Activated CD8-positive, alpha-beta memory T cell treated with anti-CD3 and anti-CD28 coated beads, Interleukin-2, amount 50 U/mL, for 48 hours (primary cell): ENCODE measurements around the gene CYP11A1.
"Not testable (repeated sequence)": the region's sequence is repeated elsewhere in the genome, so short reads cannot be mapped to it uniquely, and the experiment has no call there.

Source experiments
- DNase-seq: peaks from one replicate; pipeline ENCODE4 v3.0.0-alpha.2; 2020

The CYP11A1 gene

GRCh38 chr15:74400313-74400860 is 32.9 kb upstream of the CYP11A1 start:
- DNase-seq, result no peak

DNA sequence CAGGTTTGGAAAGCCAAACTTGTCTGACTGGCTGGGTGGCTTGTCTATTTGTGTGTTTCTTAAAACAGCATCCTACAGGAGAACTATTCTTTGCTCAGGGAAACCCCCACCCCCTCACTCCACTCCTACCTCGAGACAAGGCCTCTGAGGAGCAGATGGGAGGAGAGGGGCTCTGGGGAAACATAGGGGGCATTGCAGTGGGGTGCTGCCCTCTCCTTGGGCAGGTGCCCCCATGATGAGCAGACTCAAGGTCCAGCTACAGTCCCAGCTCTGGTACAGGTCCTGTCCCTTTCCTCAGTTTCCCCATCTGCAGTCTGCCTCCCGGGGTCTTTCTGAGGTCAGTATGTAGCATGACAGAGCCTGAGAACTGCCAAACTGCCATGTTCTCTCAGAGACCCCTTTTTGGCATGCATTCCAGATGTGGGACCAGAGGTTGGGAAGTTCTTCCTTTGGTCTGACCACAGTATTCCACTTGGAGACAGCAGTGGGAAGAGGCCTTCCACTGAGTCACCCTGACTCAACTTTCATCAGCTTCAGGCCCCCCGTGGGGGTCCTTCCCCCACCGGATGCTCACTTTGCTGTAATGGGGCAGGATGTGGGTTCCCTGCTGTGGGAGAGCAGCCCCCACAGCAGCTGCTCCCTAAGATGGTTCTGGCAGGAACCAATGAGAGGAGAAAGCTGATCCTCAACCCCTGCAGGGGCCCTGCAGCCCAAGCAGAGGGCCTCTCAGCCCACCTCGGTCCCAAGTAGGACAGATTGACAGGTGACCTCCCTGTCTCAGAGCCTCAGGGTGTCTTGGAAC is 32.3 kb upstream of the CYP11A1 start:
- peak; percentile 83 for DNase-seq

DNA sequence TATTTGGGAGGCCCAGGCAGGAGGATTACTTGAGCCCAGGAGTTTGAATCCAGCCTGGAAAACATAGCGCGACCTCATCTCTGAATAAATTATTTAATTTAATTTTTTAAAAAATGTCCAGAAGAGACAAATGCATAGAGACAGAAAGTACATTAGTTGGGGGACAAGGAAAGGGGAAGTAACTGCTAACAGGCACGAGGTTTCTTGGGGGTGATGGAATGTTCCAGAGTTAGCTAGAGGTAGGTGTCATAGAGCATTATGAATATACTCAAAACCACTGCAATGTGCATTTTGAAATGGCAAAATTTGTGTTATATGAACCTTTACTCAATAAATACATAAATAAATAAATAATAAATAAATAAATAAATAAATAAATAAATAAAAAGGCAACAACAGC is 31.7 kb upstream of the CYP11A1 start:
- DNase-seq, result no peak

GRCh38 chr15:74398183-74398582 is 30.7 kb upstream of the CYP11A1 start:
- DNase-seq, result no peak

GRCh38 chr15:74397239-74398068 is 30.0 kb upstream of the CYP11A1 start:
- DNase-seq, result peak; percentile 72

GRCh38 chr15:74396445-74397238 is 29.2 kb upstream of the CYP11A1 start:
- DNase-seq, result peak; percentile 80

DNA sequence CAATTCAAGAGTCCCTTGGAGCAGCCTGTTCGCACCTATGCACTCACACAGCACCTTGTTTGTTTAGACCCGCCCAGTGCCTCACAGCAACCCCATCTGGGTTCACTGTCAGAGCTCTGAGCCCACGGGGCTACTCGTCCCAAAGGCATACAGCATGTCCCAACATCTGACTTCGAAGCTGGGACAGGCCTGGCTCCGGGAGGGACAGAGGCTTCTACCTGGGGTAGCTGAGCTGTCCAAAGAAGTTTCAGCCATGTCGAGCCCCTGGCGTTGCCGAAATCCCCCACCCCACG is 28.6 kb upstream of the CYP11A1 start:
- DNase-seq, result no peak

DNA sequence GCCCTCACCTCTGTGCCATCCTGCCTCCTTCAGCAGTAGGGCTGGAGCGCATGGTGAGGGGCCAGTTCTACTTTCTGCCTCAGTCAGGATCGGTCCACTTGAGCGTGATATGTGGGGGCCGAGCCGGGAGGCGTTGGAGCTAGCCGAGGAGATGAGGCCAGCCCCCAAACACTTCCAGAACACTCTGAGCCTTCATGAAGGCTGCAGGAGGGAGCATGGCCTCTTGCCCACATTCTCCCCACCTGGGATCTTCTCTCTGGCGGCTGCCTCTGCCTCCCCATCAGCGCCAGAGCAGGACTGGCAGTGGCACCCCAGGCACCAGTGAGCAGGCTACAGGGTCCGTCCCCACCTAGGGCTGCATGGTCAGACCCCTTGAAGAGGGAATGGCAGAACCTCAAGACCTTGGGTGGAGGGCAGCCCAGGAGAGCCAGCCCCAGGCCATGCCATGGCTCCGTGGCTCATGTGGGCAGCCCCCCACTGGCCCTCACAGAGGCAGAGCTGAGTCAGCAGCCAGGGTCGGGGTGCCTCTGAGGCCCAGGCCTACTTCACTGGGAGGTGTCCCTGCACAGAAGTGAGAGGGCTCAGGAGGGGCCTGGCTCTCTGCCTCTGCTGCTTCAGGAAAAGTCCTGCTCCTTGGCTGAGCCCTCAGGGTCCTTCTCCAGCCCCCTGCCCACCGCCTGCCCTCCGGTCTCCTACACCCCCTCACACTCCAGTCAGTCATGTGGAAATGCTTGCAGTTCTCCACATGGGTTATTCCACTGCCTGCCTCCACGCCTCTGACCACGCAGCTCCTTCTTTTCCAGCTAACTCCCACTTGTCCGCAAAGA is 28.1 kb upstream of the CYP11A1 start:
- DNase-seq, result no peak

GRCh38 chr15:74394090-74394846 is 26.8 kb upstream of the CYP11A1 start:
- DNase-seq, result no peak

DNA sequence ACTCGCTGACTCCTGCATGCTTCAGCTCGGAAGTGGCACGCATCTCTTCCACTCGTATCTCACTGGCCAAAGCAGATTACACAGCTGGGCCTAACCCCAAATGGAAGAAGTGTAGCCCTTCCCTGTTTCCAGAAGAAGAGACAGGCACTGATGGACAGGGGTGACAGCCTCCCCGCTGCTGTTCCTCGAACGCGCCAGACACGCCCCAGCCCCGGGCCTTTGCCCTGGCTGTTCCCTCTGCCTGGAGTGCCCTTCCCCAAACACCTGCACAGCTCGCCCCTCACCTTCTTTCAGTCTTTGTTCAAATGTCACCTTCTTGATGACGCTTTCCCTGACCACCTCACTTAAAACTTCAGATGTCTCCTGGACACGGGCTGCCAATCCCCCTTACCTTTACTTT is 26.0 kb upstream of the CYP11A1 start:
- DNase-seq, result no peak

- DNase-seq, result no peak
Measured at GRCh38 chr15:74392902-74393301, 25.5 kb upstream of the CYP11A1 start.

GRCh38 chr15:74392451-74392830 is 25.0 kb upstream of the CYP11A1 start:
- DNase-seq, result no peak

DNA sequence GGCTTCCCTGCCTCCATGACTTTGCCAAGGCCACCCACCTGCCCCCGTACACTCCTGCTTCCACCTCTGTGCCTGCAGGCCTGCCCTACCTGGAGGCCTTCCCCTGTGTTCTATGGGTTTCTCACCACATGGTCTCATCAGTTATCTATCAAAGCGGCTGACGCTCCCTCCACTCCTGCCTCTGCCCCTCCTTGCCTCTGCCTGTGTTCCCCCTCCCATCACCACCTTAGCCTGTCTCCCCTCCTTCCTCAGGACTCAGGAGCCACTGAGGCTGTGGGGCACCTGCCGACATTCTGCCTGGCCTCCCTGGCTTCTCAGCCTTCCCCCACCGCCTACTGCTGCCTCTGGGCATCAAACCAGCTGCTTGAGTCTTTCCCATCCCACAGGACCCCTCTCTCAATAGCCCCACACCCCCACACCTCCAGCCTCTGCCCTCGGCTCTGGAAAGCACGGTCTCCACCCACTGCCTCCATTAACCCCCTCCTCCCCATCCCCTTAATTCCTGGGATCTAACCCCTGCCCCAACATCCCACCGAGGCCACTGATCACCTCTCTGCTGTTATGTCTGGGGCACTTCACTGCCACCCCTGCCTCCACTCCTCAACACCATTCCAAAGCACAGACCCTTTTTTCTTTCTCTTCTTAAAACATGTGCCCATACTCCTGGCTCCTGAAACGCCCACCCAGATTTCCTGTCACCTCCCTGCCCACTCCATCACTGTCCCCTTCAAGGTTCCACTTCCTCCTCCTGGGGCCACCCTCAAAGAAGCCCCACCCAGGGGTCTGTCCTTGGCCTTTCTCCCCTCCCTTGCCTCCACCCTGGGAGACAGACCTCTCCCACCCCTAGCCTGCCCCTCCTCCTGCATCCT is 24.4 kb upstream of the CYP11A1 start:
- DNase-seq, result no peak

- no peak for DNase-seq
Measured at GRCh38 chr15:74390647-74391288, 23.3 kb upstream of the CYP11A1 start.

DNA sequence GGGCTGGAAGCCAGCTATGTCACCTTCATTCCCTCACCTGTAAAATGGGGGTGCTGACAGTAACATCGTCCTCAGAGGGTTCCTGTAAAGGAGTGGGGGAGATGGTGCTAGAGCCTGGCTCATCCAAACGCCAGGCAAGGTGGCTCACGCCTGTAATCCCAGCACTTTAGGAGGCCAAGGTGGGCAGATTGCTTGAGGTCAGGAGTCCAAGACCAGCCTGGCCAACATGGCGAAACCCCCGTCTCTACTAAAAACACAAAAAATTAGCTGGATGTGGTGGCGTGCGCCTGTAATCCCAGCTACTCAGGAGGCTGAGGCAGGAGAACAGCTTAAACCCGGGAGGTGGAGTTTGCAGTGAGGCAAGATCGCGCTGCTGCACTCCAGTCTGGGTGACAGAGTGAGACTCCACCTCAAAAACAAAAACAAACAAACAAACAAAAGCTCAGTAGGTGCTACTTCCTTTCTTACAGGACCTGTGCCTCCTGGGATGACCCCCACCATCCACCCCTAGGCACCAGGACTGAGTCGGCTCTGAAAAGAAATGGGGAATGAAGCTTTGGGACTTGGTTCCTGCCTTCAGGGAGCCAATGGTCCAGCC is 22.7 kb upstream of the CYP11A1 start:
- DNase-seq, result not testable (repeated sequence)

DNA sequence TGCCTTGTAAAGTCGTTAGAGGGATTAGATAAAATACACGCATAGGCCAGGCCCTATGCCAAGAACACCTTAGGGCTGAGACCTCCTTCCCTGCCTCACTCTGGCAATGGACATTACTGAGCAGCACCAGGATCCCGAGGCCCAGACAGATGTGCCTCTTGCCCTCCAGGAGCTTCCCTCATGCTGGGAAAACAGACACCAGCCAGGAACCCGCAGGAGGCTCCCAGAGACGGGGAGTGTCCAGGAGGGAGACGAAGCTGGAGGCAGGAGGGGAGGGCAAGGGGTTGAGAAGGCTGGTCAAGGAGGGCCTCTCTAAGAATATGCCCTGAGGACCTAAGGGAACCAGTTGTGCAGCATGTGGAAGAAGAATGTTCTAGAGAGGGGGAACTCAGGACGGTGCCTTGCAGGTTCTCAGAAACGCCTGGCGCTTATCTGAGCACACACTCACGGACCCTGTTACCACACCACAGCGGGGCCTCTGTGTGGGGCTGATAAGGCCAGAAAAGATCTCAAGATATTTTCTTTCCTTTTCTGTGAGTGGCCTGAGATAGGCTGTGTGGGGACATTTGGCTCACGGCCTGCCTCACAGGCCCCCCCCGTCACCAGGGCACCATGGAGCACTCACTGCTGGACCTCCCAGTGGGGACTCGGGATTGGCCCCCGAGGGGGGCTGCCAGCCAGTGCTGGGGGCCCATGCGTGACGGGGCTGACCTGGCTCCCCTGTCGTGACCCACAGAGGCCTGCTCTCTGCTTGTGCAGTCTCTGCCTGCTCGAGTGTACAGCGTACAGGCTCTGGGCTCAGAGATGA is 22.0 kb upstream of the CYP11A1 start:
- DNase-seq, result no peak

DNA sequence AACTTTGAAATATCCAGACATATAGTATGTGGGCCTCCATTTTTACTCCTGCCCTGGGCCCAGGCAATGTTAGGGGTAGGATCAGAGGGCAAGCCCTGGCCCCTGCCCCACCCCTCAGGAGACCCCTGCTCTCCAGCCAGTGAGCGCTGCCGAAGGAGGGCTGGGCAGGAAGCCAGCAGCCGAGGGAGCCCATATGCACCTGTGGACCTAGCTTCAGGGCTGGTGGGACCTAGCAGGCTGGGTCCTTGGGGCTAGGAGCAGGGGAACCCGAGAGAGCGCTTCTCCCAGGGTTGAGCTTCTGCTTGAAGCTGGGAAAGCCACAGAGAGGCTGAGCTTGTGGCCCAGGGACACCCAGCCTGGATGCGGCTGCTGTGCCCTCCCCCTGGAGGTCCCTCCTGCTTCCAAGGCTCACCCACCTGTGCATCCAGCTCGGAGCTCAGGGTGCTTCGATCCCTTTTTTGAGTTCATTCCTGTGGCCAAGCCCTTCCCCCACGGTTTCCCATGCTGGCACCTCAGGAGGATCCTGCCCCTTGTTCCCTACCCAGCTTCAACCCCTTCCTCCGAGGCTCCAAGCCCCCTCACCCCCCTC is 21.0 kb upstream of the CYP11A1 start:
- DNase-seq, result no peak

DNA sequence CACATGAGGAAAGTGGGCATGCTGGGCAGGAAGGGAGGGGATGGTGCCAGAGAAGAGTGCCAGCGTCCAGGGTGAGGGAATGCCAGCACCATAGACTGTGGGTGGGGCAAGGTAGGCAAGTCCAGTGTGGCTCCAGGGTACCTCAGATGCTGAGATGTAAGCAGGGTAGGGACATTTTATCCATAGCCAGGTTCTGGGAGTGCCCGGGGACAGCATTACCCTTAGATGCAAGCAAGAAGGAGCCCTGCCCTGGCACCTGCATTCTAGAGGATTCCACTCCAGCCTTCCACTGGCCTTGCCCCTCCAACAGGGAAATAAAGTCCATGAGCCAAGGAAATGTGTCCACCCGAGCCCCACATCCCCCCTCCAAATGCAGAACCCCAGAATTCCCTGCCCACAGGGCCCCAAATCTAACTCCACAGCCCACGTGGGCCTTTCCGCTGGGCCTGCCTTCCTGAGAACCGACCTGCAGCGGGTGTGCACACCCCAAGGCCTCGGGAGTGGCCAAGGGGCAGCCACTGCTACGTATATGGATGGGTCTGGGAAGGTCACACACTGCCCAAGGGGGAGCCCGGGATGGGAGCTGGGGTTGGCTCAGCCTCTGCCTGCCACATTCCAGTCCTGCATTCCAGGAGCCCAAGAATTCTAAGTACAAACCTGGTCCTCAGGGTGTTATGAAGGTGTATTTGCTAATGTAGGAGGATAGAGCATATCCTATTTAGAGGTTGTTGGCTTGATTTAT is 20.3 kb upstream of the CYP11A1 start:
- no peak for DNase-seq
